CD14-positive monocyte (primary cell): ENCODE data around the gene DNAH11. TPM values are rescaled to one million over a fixed set of nuclear protein-coding genes. Genes with fewer than 3 reads are reported as not detected.

Experiments used
- DNase-seq, 3 donors: peaks; one replicate each; pipeline ENCODE4 v3.0.0-alpha.2; 2011 to 2022
- H2AFZ ChIP-seq: 2 replicates; pipeline ENCODE4 v1.6.0; 2012; ENCODE audit warnings: mild to moderate bottlenecking, low read depth, low read length, inconsistent platforms; ENCODE audit not compliant: insufficient read depth, poor library complexity, severe bottlenecking
- H3K27ac ChIP-seq, 2 donors: 1 replicate in 1 of 2; 2 replicates in 1 of 2; pipeline ENCODE4 v1.5.1; 2012 to 2013; ENCODE audit warnings: low read length in 2 of 2, control low read depth in 1 of 2, inconsistent platforms in 1 of 2, low read depth in 1 of 2, mild to moderate bottlenecking in 1 of 2
- H3K27me3 ChIP-seq, 2 donors: one replicate each; pipeline versions ENCODE4 v1.6.0 to v1.6.1; 2011 to 2013; ENCODE audit warnings: low read length in 2 of 2; ENCODE audit not compliant: control insufficient read depth in 2 of 2, insufficient read depth in 2 of 2
- H3K36me3 ChIP-seq, 2 donors: replicated peaks in 1 of 2; 1 replicate in 1 of 2; 2 replicates in 1 of 2; pipeline versions ENCODE4 v1.5.1 to v1.6.1; 2012 to 2013; ENCODE audit warnings: low read length in 2 of 2, control low read depth in 1 of 2, inconsistent platforms in 1 of 2, mild to moderate bottlenecking in 1 of 2; ENCODE audit not compliant: insufficient read depth in 2 of 2, control insufficient read depth in 1 of 2
- H3K4me1 ChIP-seq, 2 donors: 1 replicate in 1 of 2; 2 replicates in 1 of 2; pipeline versions ENCODE4 v1.5.1 to v1.6.1; 2012 to 2013; ENCODE audit warnings: low read length in 2 of 2, control low read depth in 1 of 2, inconsistent platforms in 1 of 2, mild to moderate bottlenecking in 1 of 2, moderate library complexity in 1 of 2; ENCODE audit not compliant: insufficient read depth in 2 of 2, control insufficient read depth in 1 of 2
- H3K4me2 ChIP-seq: replicated peaks from 2 replicates; pipeline ENCODE3; 2012; ENCODE audit warnings: low read length, moderate library complexity, mild to moderate bottlenecking; ENCODE audit not compliant: poor library complexity, severe bottlenecking; ENCODE audit errors: extremely low read depth
- H3K4me3 ChIP-seq, 3 experiments: fragments of 200-600 bp in 1 of 3; sonication (generic) in 1 of 3; replicated peaks in 1 of 3; 1 replicate in 2 of 3; 2 replicates in 1 of 3; pipeline ENCODE4 v1.5.1; 2011 to 2013; ENCODE audit warnings: low read length in 3 of 3, mild to moderate bottlenecking in 3 of 3, control low read depth in 2 of 3, low read depth in 2 of 3, inconsistent platforms in 1 of 3, moderate library complexity in 1 of 3
- H3K79me2 ChIP-seq: 2 replicates; pipeline ENCODE4 v1.6.0; 2012; ENCODE audit warnings: mild to moderate bottlenecking, control low read depth, inconsistent platforms, low read length, moderate library complexity; ENCODE audit not compliant: insufficient read depth
- H3K9ac ChIP-seq: 2 replicates; pipeline ENCODE4 v1.6.0; 2017; ENCODE audit warnings: low read length, mild to moderate bottlenecking; ENCODE audit not compliant: insufficient read depth, poor library complexity, severe bottlenecking
- H3K9me3 ChIP-seq, 2 donors: replicated peaks in 1 of 2; 1 replicate in 1 of 2; 2 replicates in 1 of 2; pipeline versions ENCODE4 v1.5.1 to v1.6.1; 2012 to 2013; ENCODE audit warnings: low read length in 2 of 2, control low read depth in 1 of 2; ENCODE audit not compliant: control insufficient read depth in 1 of 2, insufficient read depth in 1 of 2
- H4K20me1 ChIP-seq: 2 replicates; pipeline ENCODE4 v1.6.0; 2012; ENCODE audit warnings: mild to moderate bottlenecking, low read length, control low read depth, moderate library complexity; ENCODE audit not compliant: insufficient read depth
- H3K27ac Mint-ChIP-seq, 7 donors: one replicate each; pipeline ENCODE4 v1.8.0; 2020; ENCODE audit warnings: mild to moderate bottlenecking in 7 of 7, mixed read lengths in 7 of 7, moderate library complexity in 6 of 7, inconsistent platforms in 2 of 7
- H3K27me3 Mint-ChIP-seq, 3 donors: one replicate each; pipeline ENCODE4 v1.8.0; 2021 to 2022; ENCODE audit warnings: low read depth in 3 of 3, mild to moderate bottlenecking in 3 of 3, mixed read lengths in 3 of 3, moderate library complexity in 3 of 3, inconsistent platforms in 1 of 3
- H3K36me3 Mint-ChIP-seq, 2 donors: one replicate each; pipeline ENCODE4 v1.8.0; 2020; ENCODE audit warnings: mixed read lengths in 2 of 2, inconsistent platforms in 1 of 2, mild to moderate bottlenecking in 1 of 2
- H3K4me1 Mint-ChIP-seq: one replicate; pipeline ENCODE4 v1.8.0; 2020; ENCODE audit warnings: mild to moderate bottlenecking, mixed read lengths
- H3K4me3 Mint-ChIP-seq, 2 donors: one replicate each; pipeline ENCODE4 v1.8.0; 2020; ENCODE audit warnings: mild to moderate bottlenecking in 2 of 2, mixed read lengths in 2 of 2, moderate library complexity in 1 of 2
- H3K9me3 Mint-ChIP-seq, 7 donors: one replicate each; pipeline ENCODE4 v1.8.0; 2020 to 2022; ENCODE audit warnings: mixed read lengths in 7 of 7, mild to moderate bottlenecking in 6 of 7, moderate library complexity in 6 of 7, inconsistent platforms in 2 of 7
- WGBS: methylation state at CpG from one replicate; pipeline ENCODE4 v1.1.5; 2013; ENCODE audit warnings: missing lambda C conversion rate; ENCODE audit not compliant: insufficient coverage; 5-methylcytosine and 5-hydroxymethylcytosine counted together
- intact Hi-C, 2 donors: fragments of 100-400 bp; cut with micrococcal nuclease; formaldehyde crosslinking; loops; one replicate each; pipeline versions ENCODE4 v1.15.0 to v1.15.1; 2023
- polyA plus RNA-seq, 3 donors: library from polyadenylated mRNA; depleted of rRNA in 1 of 3; unstranded in 2 of 3; stranded (reverse) in 1 of 3; fragments of 300-500 nt in 2 of 3; fragments of >200 nt in 1 of 3; fragmentation: Illumina TruSeq in 2 of 3; gene quantifications; 1 replicate in 2 of 3; 2 replicates in 1 of 3; pipeline ENCODE4 v1.2.3, GENCODE V29; 2012 to 2021
- TF ChIP-seq, protein P1 (sequence below): fragments of 200-600 bp; IDR thresholded peaks from one replicate; pipeline ENCODE4 v1.8.0; 2022; ENCODE audit warnings: antibody characterized with exemption, mild to moderate bottlenecking

The DNAH11 gene
- polyA plus RNA-seq, 3 donors = not detected

GRCh38 chr7:21941611-21942141 lies 398.8 kb downstream of the DNAH11 start:
- intact Hi-C loops = no loop called here
- Mint-ChIP-seq H3K4me3 (no peak overlapping the region), H3K27me3 (peaks cover 0 to 4% (median 3%) of the 10 kb centered on the region in 3 donors), H3K9me3 (peaks cover 0 to 9% (median 0%) of the 10 kb centered on the region in 7 donors), H3K36me3 (peaks cover 8 to 10% of the 10 kb centered on the region in 2 donors), H3K27ac (peak overlapping the region in 2 of 7 donors; percentile 50 to 78), H3K4me1 (peaks cover 36% of the 10 kb centered on the region)
- peak overlapping the region; percentile 56 for H2AFZ ChIP-seq
- no peaks in the 10 kb centered on the region for H3K9me3 ChIP-seq
- peaks cover 85% of the 10 kb centered on the region for H3K79me2 ChIP-seq
- no CpG with 5 or more reads among the region's 3 CpGs for WGBS
- H4K20me1 ChIP-seq = no peaks in the 10 kb centered on the region
- no peak overlapping the region for H3K9ac ChIP-seq
- H3K36me3 ChIP-seq = no peaks in the 10 kb centered on the region
- peak in 2 of 3 donors; percentile 13 to 21 for DNase-seq
- peak overlapping the region in 1 of 2 donors; percentile 34 for H3K27ac ChIP-seq
- peak overlapping the region in 1 of 3 experiments; percentile 7 for H3K4me3 ChIP-seq
- H3K27me3 ChIP-seq = no peaks in the 10 kb centered on the region
- TF ChIP-seq, protein P1, sequence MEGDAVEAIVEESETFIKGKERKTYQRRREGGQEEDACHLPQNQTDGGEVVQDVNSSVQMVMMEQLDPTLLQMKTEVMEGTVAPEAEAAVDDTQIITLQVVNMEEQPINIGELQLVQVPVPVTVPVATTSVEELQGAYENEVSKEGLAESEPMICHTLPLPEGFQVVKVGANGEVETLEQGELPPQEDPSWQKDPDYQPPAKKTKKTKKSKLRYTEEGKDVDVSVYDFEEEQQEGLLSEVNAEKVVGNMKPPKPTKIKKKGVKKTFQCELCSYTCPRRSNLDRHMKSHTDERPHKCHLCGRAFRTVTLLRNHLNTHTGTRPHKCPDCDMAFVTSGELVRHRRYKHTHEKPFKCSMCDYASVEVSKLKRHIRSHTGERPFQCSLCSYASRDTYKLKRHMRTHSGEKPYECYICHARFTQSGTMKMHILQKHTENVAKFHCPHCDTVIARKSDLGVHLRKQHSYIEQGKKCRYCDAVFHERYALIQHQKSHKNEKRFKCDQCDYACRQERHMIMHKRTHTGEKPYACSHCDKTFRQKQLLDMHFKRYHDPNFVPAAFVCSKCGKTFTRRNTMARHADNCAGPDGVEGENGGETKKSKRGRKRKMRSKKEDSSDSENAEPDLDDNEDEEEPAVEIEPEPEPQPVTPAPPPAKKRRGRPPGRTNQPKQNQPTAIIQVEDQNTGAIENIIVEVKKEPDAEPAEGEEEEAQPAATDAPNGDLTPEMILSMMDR = no peak
- peaks cover 25 to 39% of the 10 kb centered on the region in 2 donors for H3K4me1 ChIP-seq
- peak overlapping the region; percentile 28 for H3K4me2 ChIP-seq

DNA sequence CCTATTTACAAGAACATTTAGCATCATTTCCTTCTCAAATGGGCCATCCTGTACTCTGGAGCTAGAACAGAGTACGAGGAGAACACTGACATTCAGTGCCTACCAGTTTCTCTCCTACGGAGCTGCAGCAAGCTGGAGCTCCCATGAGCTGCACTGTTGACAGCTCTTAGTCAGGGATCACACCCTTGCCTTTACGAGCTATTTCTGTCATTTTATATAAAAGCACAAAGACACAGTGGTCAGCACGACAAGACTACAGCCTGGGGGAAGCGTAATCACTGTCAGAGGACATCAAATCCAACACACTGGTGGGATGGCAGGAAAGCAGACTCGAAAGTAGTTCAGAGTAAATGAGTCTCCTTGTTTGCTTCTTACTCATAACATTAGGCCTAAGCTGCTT lies 400.1 kb downstream of the DNAH11 start:
- H3K27me3 Mint-ChIP-seq = peaks cover 0 to 5% (median 4%) of the 10 kb centered on the region in 3 donors
- no peak overlapping the region for H3K4me3 ChIP-seq
- no peak overlapping the region for H3K27ac Mint-ChIP-seq
- H3K4me3 Mint-ChIP-seq = no peak overlapping the region
- H4K20me1 ChIP-seq = no peaks in the 10 kb centered on the region
- H2AFZ ChIP-seq = no peak overlapping the region
- intact Hi-C loops = no loop called here
- peaks cover 47% of the 10 kb centered on the region for H3K4me1 Mint-ChIP-seq
- no peaks in the 10 kb centered on the region for H3K27me3 ChIP-seq
- H3K36me3 Mint-ChIP-seq = peaks cover 3 to 6% of the 10 kb centered on the region in 2 donors
- H3K4me2 ChIP-seq = no peak overlapping the region
- H3K27ac ChIP-seq = no peak overlapping the region
- no peaks in the 10 kb centered on the region for H3K9me3 Mint-ChIP-seq
- H3K9me3 ChIP-seq = no peaks in the 10 kb centered on the region
- DNase-seq = no peak
- TF ChIP-seq, protein P1 = no peak
- 63% methylated on average over 1 of the region's 6 CpGs for WGBS
- no peaks in the 10 kb centered on the region for H3K36me3 ChIP-seq
- H3K4me1 ChIP-seq = peaks cover 31 to 51% of the 10 kb centered on the region in 2 donors
- H3K9ac ChIP-seq = no peak overlapping the region
- peaks cover 72% of the 10 kb centered on the region for H3K79me2 ChIP-seq
